Liver (tissue), 9 donors: ENCODE data around the gene SELENOO. TPM values are rescaled to one million over a fixed set of nuclear protein-coding genes. Genes with fewer than 3 reads are reported as not detected.

Experiments used
- DNase-seq: peaks from one replicate; pipeline ENCODE4 v3.0.0-alpha.2; 2017; ENCODE audit warnings: low spot score
- H3K27ac ChIP-seq, 2 donors: one replicate each; pipeline ENCODE4 v1.7.0; 2013; ENCODE audit warnings: inconsistent platforms in 2 of 2, low read length in 2 of 2, control low read depth in 1 of 2, low read depth in 1 of 2, mild to moderate bottlenecking in 1 of 2
- H3K27me3 ChIP-seq, 4 donors: one replicate each; pipeline versions ENCODE4 v1.6.1 to v1.7.0; 2013; ENCODE audit warnings: low read length in 3 of 4, inconsistent platforms in 1 of 4, mild to moderate bottlenecking in 1 of 4, moderate library complexity in 1 of 4; ENCODE audit not compliant: control insufficient read depth in 4 of 4, insufficient read depth in 4 of 4
- H3K36me3 ChIP-seq, 4 donors: one replicate each; pipeline versions ENCODE4 v1.6.1 to v1.7.0; 2013; ENCODE audit warnings: low read length in 3 of 4, mild to moderate bottlenecking in 3 of 4, low read depth in 1 of 4, moderate library complexity in 1 of 4; ENCODE audit not compliant: control insufficient read depth in 4 of 4, insufficient read depth in 3 of 4
- H3K4me1 ChIP-seq, 4 donors: one replicate each; pipeline versions ENCODE4 v1.6.1 to v1.7.0; 2013; ENCODE audit warnings: low read length in 3 of 4, mild to moderate bottlenecking in 3 of 4, moderate library complexity in 1 of 4; ENCODE audit not compliant: control insufficient read depth in 4 of 4, insufficient read depth in 4 of 4
- H3K4me3 ChIP-seq, 3 donors: one replicate each; pipeline versions ENCODE4 v1.6.1 to v1.7.0; 2013; ENCODE audit warnings: low read length in 3 of 3, control low read depth in 1 of 3, low read depth in 1 of 3, mild to moderate bottlenecking in 1 of 3
- H3K9ac ChIP-seq, 2 donors: one replicate each; pipeline ENCODE4 v1.7.0; 2013; ENCODE audit warnings: low read length in 2 of 2, mild to moderate bottlenecking in 2 of 2, moderate library complexity in 2 of 2, control low read depth in 1 of 2, low read depth in 1 of 2
- H3K9me3 ChIP-seq, 4 donors: one replicate each; pipeline versions ENCODE4 v1.6.1 to v1.7.0; 2013; ENCODE audit warnings: low read length in 3 of 4; ENCODE audit not compliant: control insufficient read depth in 4 of 4
- ATF3 ChIP-seq: IDR thresholded peaks from 2 replicates; pipeline ENCODE4 v1.6.1; 2016; ENCODE audit warnings: antibody characterized with exemption
- CTCF ChIP-seq: fragments of 150-350 bp; IDR thresholded peaks from 2 replicates; pipeline ENCODE4 v1.5.1; 2017; ENCODE audit warnings: improper control_type of control experiment, low read depth, low read length; ENCODE audit not compliant: missing input control
- FOXA1 ChIP-seq: IDR thresholded peaks from 2 replicates; pipeline ENCODE4 v1.6.1; 2016; ENCODE audit warnings: antibody characterized with exemption
- FOXA2 ChIP-seq: IDR thresholded peaks from 2 replicates; pipeline ENCODE4 v1.6.1; 2016; ENCODE audit warnings: antibody characterized with exemption
- GABPA ChIP-seq, 2 donors: IDR thresholded peaks in 1 of 2; conservative IDR thresholded peaks in 1 of 2; 2 replicates each; pipeline ENCODE4 v1.6.1; 2016; ENCODE audit warnings: antibody characterized with exemption in 2 of 2, mild to moderate bottlenecking in 1 of 2, moderate library complexity in 1 of 2
- HNF4A ChIP-seq, 2 donors: conservative IDR thresholded peaks; 2 replicates each; pipeline ENCODE4 v1.6.1; 2016; ENCODE audit warnings: antibody characterized with exemption in 2 of 2, mild to moderate bottlenecking in 2 of 2
- JUND ChIP-seq, 2 donors: IDR thresholded peaks; 2 replicates each; pipeline ENCODE4 v1.6.1; 2016; ENCODE audit warnings: antibody characterized with exemption in 2 of 2
- MAX ChIP-seq: IDR thresholded peaks from 2 replicates; pipeline ENCODE4 v1.6.1; 2016; ENCODE audit warnings: antibody characterized with exemption
- NR2F2 ChIP-seq: IDR thresholded peaks from 2 replicates; pipeline ENCODE4 v1.6.1; 2016; ENCODE audit warnings: antibody characterized with exemption
- RAD21 ChIP-seq, 2 donors: IDR thresholded peaks; 2 replicates each; pipeline ENCODE4 v1.6.1; 2016; ENCODE audit warnings: antibody characterized with exemption in 2 of 2, mild to moderate bottlenecking in 2 of 2
- RXRA ChIP-seq, 2 donors: IDR thresholded peaks; 2 replicates each; pipeline ENCODE4 v1.6.1; 2017 to 2018; ENCODE audit warnings: antibody characterized with exemption in 2 of 2, mild to moderate bottlenecking in 1 of 2
- TAF1 ChIP-seq: conservative IDR thresholded peaks from 2 replicates; pipeline ENCODE4 v1.6.1; 2016; ENCODE audit warnings: antibody characterized with exemption, mild to moderate bottlenecking
- ZBTB33 ChIP-seq: IDR thresholded peaks from 2 replicates; pipeline ENCODE4 v1.6.1; 2016; ENCODE audit warnings: antibody characterized with exemption
- WGBS: extraction: QIAGEN DNeasy Blood & Tissue Kit; methylation state at CpG from one replicate; pipeline ENCODE4 v1.1.7; 2013; 5-methylcytosine and 5-hydroxymethylcytosine counted together
- polyA plus RNA-seq, 2 donors: library from polyadenylated mRNA; stranded (reverse) in 1 of 2; unstranded in 1 of 2; fragments of 200-250 nt in 1 of 2; fragments of >200 nt in 1 of 2; fragmentation: Nextera tagmentation in 1 of 2; extraction: Ambion mirVana in 1 of 2; gene quantifications; one replicate each; pipeline versions ENCODE4 v1.2.1 to v1.2.3, GENCODE V29; 2013 to 2015
- total RNA-seq, 2 donors: library from RNA; depleted of rRNA; stranded (reverse); fragments of >200 nt; gene quantifications; one replicate each; pipeline ENCODE4 v1.2.3, GENCODE V29; 2014
- donor health status: healthy.
- donor health status: healthy.
- donor health status: healthy.
- donor health status: healthy.
- donor health status: healthy.

SELENOO gene
- total and polyA plus RNA-seq, 4 donors: 16.4 to 59.2 (median 42.2) TPM

- TF ChIP-seq JUND (IDR thresholded peaks at IDR 0.05) (no peak), TAF1 (no peak), ZBTB33 (no peak), HNF4A (conservative IDR thresholded peaks at IDR 0.05) (no peak), RXRA (IDR thresholded peaks at IDR 0.05) (no peak)
- Histone ChIP-seq H3K4me3 (peak overlapping the region in 2 of 3 donors; percentile 73 to 83), H3K9me3 (no peaks in the 10 kb centered on the region), H3K27me3 (no peaks in the 10 kb centered on the region), H3K36me3 (peaks cover 0 to 4% (median 2%) of the 10 kb centered on the region in 4 donors), H3K9ac (no peak overlapping the region), H3K4me1 (peaks cover 10 to 53% (median 35%) of the 10 kb centered on the region in 4 donors), H3K27ac (no peak overlapping the region)
- 67% methylated on average over 11 of the region's 11 CpGs for WGBS
- DNase-seq: no peak
These were observed 49.4 kb downstream of the SELENOO start for GRCh38 chr22:50250249-50250554.

GRCh38 chr22:50250555-50251476 lies 50.0 kb downstream of the SELENOO start, which contains the start of gene HDAC10:
Gene HDAC10 (minus strand): TSS chr22:50251265. CDS start chr22:50251032, 233 bp downstream.
- peak within 1 kb of the TSS; percentile 6 to 83 (median 73) for H3K4me3 ChIP-seq
- no peaks in the 10 kb centered on the region for H3K27me3 ChIP-seq
- TF ChIP-seq RAD21 (IDR thresholded peaks at IDR 0.05): peak in 1 of 2 donors; percentile 19
- TF ChIP-seq FOXA2: no peak
- no peak for TF ChIP-seq CTCF
- no peak for TF ChIP-seq GABPA (IDR thresholded peaks at IDR 0.05 in 1 of 2, conservative IDR thresholded peaks at IDR 0.05 in 1 of 2)
- TF ChIP-seq FOXA1: no peak
- no peak for TF ChIP-seq ATF3
- TF ChIP-seq RXRA (IDR thresholded peaks at IDR 0.05): no peak
- no peaks in the 10 kb centered on the region for H3K9me3 ChIP-seq
- peaks cover 10 to 47% (median 29%) of the 10 kb centered on the region in 4 donors for H3K4me1 ChIP-seq
- H3K36me3 ChIP-seq: peaks cover 0 to 4% (median 2%) of the 10 kb centered on the region in 4 donors
- WGBS: 2% methylated on average over 81 of the region's 81 CpGs
- H3K27ac ChIP-seq: peak within 1 kb of the TSS; percentile 38 to 39
- H3K9ac ChIP-seq: no peak within 1 kb of the TSS
- DNase-seq: peak; percentile 76

GRCh38 chr22:50251477-50252081 lies 50.8 kb downstream of the SELENOO start:
- no peak for TF ChIP-seq MAX
- TF ChIP-seq NR2F2: no peak
- TF ChIP-seq TAF1: no peak
- Histone ChIP-seq H3K4me3 (peak overlapping the region in 2 of 3 donors; percentile 73 to 83), H3K9ac (no peak overlapping the region), H3K36me3 (peaks cover 0 to 1% (median under 1%) of the 10 kb centered on the region in 4 donors), H3K27ac (peak overlapping the region; percentile 29 to 38), H3K9me3 (no peaks in the 10 kb centered on the region), H3K4me1 (peaks cover 10 to 39% (median 24%) of the 10 kb centered on the region in 4 donors), H3K27me3 (no peaks in the 10 kb centered on the region)
- no peak for DNase-seq
- 20% methylated on average over 36 of the region's 36 CpGs for WGBS
